GM12878 (cell line): Measurements from ENCODE around the gene NFASC.

ENCODE experiments used
- CBFB ChIP-seq: IDR thresholded peaks from 2 replicates; pipeline ENCODE4 v1.6.1; 2016; ENCODE audit warnings: antibody characterized with exemption, low read depth
- CREB1 ChIP-seq: IDR thresholded peaks from 2 replicates; pipeline ENCODE4 v1.6.1; 2012; ENCODE audit warnings: low read depth, mild to moderate bottlenecking, inconsistent platforms
- CTCF ChIP-seq, 3 experiments: IDR thresholded peaks in 2 of 3; conservative IDR thresholded peaks in 1 of 3; 2 replicates each; pipeline ENCODE4 v1.5.1; 2011; ENCODE audit warnings: low read depth in 3 of 3, low read length in 3 of 3, mild to moderate bottlenecking in 3 of 3, control low read depth in 2 of 3, moderate library complexity in 2 of 3, inconsistent platforms in 1 of 3, mixed read lengths in 1 of 3; ENCODE audit not compliant: control insufficient read depth in 2 of 3, insufficient read depth in 1 of 3; ENCODE audit errors: extremely low read depth in 1 of 3
- MAX ChIP-seq: IDR thresholded peaks from 2 replicates; pipeline ENCODE4 v1.6.1; 2012; ENCODE audit warnings: low read depth, low read length, improper control_type of control experiment
- NRF1 ChIP-seq: conservative IDR thresholded peaks from 2 replicates; pipeline ENCODE4 v1.6.1; 2011; ENCODE audit warnings: mild to moderate bottlenecking, low read depth, low read length, improper control_type of control experiment
- PBX3 ChIP-seq: IDR thresholded peaks from 2 replicates; pipeline ENCODE4 v1.6.1; 2011; ENCODE audit warnings: mild to moderate bottlenecking, low read depth, low read length, moderate library complexity; ENCODE audit not compliant: insufficient replicate concordance
- PKNOX1 ChIP-seq: fragments of 450-650 bp; IDR thresholded peaks from 2 replicates; pipeline ENCODE4 v1.6.1; 2016; ENCODE audit warnings: mild to moderate bottlenecking
- RFX5 ChIP-seq: IDR thresholded peaks from 2 replicates; pipeline ENCODE4 v1.6.1; 2011; ENCODE audit warnings: low read depth, low read length, improper control_type of control experiment
- ZNF384 ChIP-seq: IDR thresholded peaks from 2 replicates; pipeline ENCODE4 v1.6.1; 2012; ENCODE audit warnings: low read depth, mild to moderate bottlenecking, low read length, improper control_type of control experiment, borderline replicate concordance

- no peak for TF ChIP-seq PBX3
- TF ChIP-seq CREB1, result no peak
- no peak for TF ChIP-seq RFX5
- no peak for TF ChIP-seq PKNOX1
- TF ChIP-seq CTCF (IDR thresholded peaks at IDR 0.05 in 2 of 3, conservative IDR thresholded peaks at IDR 0.05 in 1 of 3; ENCODE audit: control insufficient read depth in 2 of 3, extremely low read depth in 1 of 3, insufficient read depth in 1 of 3, low read depth in 3 of 3, low read length in 3 of 3), result no peak
- no peak for TF ChIP-seq MAX
- TF ChIP-seq NRF1, result no peak
- TF ChIP-seq CBFB, result no peak
- TF ChIP-seq ZNF384, result no peak
These were observed 106.0 kb downstream of the NFASC start for GRCh38 chr1:204976646-204977045.
